ENCODE data around the gene PASK. TPM values are rescaled to one million over a fixed set of nuclear protein-coding genes. Genes with fewer than 3 reads are reported as not detected.

PASK gene
- total RNA-seq, 4 donors from 2014 or later, result 1.6 to 6.5 (median 4.4) TPM

- peaks cover 0 to 40% of the 10 kb centered on the region in 2 donors for H3K36me3 ChIP-seq
- no peak overlapping the region for H3K4me3 ChIP-seq
- no peaks in the 10 kb centered on the region for H3K4me1 ChIP-seq
- no peaks in the 10 kb centered on the region for H3K27me3 ChIP-seq
- ATAC-seq, result no peak
- no peak overlapping the region for H3K27ac ChIP-seq
- WGBS, 2 donors (ENCODE audit: low coverage in 1 of 2), result 93 to 97% methylated on average over 11 to 12 of the region's 14 CpGs
- no peaks in the 10 kb centered on the region for H3K9me3 ChIP-seq
- TF ChIP-seq POLR2A (IDR thresholded peaks at IDR 0.05), result no peak
- no peak for TF ChIP-seq CTCF (IDR thresholded peaks at IDR 0.05)
- no peak for TF ChIP-seq POLR2AphosphoS5 (IDR thresholded peaks at IDR 0.05)
- TF ChIP-seq EP300 (IDR thresholded peaks at IDR 0.05), result no peak
These were observed 8.0 kb downstream of the PASK start for GRCh38 chr2:241141214-241141770.

DNA sequence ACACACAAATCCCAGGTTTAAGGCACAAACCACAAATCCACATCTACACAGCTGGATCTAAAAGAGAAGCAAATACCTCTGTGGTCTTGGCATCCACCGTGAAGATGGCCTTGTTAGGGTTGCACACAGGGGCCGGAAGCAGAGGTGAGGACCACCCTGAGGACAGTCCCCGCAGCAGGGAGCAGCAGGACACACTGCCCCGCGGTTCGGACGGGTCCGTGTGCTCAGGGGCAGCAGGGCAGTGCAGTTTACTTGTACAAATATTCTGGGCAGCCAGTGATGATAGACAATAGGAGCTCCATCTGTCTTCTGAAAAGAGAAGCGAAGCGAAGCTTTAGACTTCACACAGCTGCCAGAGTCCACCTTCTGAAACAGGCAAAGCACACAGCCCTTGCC lies 8.8 kb downstream of the PASK start:
- Histone ChIP-seq H3K4me3 (no peak overlapping the region), H3K4me1 (no peaks in the 10 kb centered on the region), H3K36me3 (peaks cover 0 to 43% of the 10 kb centered on the region in 2 donors), H3K27ac (no peak overlapping the region), H3K9me3 (no peaks in the 10 kb centered on the region), H3K27me3 (no peaks in the 10 kb centered on the region)
- no peak for ATAC-seq
- 85% methylated on average over 4 of the region's 10 CpGs; no CpG with 5 or more reads in 1 of the 2 donors for WGBS, 2 donors (ENCODE audit: low coverage in 1 of 2)
- TF ChIP-seq POLR2AphosphoS5 (IDR thresholded peaks at IDR 0.05), result no peak
- TF ChIP-seq POLR2A (IDR thresholded peaks at IDR 0.05), result no peak
- no peak for TF ChIP-seq CTCF (IDR thresholded peaks at IDR 0.05)
- no peak for TF ChIP-seq EP300 (IDR thresholded peaks at IDR 0.05)

- WGBS, 2 donors (ENCODE audit: low coverage in 1 of 2), result 84 to 88% methylated on average over 6 to 7 of the region's 24 CpGs
- TF ChIP-seq POLR2A (IDR thresholded peaks at IDR 0.05) (no peak), EP300 (IDR thresholded peaks at IDR 0.05) (no peak)
These were observed 9.5 kb downstream of the PASK start for GRCh38 chr2:241139531-241140444.

DNA sequence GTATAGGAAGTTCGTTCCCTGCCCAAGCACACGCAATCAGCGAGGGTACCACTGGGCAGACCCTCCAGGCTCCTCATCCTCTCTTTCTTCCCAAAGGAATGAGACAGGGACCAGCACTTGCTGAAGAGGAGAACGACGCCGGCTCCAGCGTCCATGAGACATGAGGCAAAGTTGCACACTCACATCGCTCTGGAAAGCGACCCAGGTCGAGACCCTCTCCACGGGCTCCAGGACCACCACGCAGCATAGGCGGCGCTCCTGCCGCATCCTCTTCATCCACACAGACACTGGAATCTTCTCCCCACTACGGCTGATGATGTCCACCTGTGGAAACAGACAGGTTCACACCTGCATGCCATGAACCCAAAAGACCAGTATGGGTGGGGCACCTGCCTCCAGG lies 10.8 kb downstream of the PASK start:
- no peaks in the 10 kb centered on the region for H3K4me1 ChIP-seq
- no peak for TF ChIP-seq CTCF (IDR thresholded peaks at IDR 0.05)
- TF ChIP-seq POLR2AphosphoS5 (IDR thresholded peaks at IDR 0.05), result no peak
- H3K9me3 ChIP-seq, result no peaks in the 10 kb centered on the region
- no peaks in the 10 kb centered on the region for H3K27me3 ChIP-seq
- H3K36me3 ChIP-seq, result peaks cover 0 to 43% of the 10 kb centered on the region in 2 donors
- WGBS, 2 donors (ENCODE audit: low coverage in 1 of 2), result 85 to 100% methylated on average over 1 to 7 of the region's 16 CpGs
- no peak for ATAC-seq
- no peak overlapping the region for H3K27ac ChIP-seq
- H3K4me3 ChIP-seq, result no peak overlapping the region

More at GRCh38 chr2:241139531-241140444, 9.5 kb downstream of the PASK start:
- Histone ChIP-seq H3K36me3 (peaks cover 0 to 43% of the 10 kb centered on the region in 2 donors), H3K27me3 (no peaks in the 10 kb centered on the region), H3K27ac (no peak overlapping the region), H3K4me1 (no peaks in the 10 kb centered on the region), H3K4me3 (no peak overlapping the region), H3K9me3 (no peaks in the 10 kb centered on the region)
- ATAC-seq, result no peak

GRCh38 chr2:241137276-241138190 lies 11.7 kb downstream of the PASK start:
- 90% methylated on average over 5 of the region's 24 CpGs; no CpG with 5 or more reads in 1 of the 2 donors for WGBS, 2 donors (ENCODE audit: low coverage in 1 of 2)
- Histone ChIP-seq H3K36me3 (peaks cover 0 to 41% of the 10 kb centered on the region in 2 donors), H3K4me1 (no peaks in the 10 kb centered on the region), H3K27me3 (no peaks in the 10 kb centered on the region), H3K4me3 (no peak overlapping the region), H3K9me3 (no peaks in the 10 kb centered on the region), H3K27ac (no peak overlapping the region)
- ATAC-seq, result no peak
- no peak for TF ChIP-seq POLR2AphosphoS5 (IDR thresholded peaks at IDR 0.05)
- no peak for TF ChIP-seq POLR2A (IDR thresholded peaks at IDR 0.05)

Measured in gastroesophageal sphincter (tissue), 4 donors.